D341Med (cell line): Measurements from ENCODE around the gene GPC3.

ENCODE experiments used
- DNase-seq: peaks from one replicate; pipeline ENCODE4 v3.0.0; 2012; ENCODE audit warnings: low spot score

GPC3 gene

DNA sequence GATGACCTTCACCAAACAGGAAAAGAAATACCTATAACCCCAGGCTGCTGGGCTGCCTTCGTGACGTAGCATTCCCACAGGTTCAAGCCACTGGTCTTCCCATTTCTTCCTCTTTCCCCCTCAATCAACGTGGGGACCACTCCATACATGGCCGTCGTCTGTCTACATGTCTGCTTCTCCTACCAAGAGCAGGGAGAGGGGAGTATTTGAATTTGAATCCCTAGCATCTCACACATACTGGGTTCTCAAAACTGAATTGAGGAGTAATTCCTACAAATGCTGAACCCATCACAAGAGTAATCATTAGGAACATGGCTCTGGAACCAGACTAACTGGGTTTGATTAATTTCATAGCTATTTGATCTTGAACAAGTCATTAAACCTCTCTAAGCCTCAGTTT, 17.3 kb downstream of the GPC3 start:
- no peak for DNase-seq

DNA sequence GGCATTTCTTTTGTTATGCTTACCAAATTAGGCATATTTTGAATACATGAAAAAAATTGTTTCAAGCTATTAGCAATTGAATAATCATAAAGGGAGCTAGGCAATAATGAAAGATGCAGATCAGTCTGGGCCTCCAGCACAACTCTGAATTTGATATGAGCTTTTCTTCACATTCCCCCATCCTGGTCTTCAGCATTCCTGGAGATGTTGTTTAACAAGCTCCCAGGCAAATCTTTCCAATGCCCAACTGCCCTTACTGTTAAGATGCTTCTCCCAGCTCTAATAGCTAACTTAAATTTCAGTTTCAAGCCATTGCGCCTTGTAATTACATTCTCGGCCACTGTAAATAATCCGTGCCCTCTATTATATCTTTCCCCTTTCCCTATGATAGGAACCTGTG, 19.2 kb downstream of the GPC3 start:
- no peak for DNase-seq

GRCh38 chrX:133965321-133965720, 20.1 kb downstream of the GPC3 start:
- DNase-seq: no peak

DNA sequence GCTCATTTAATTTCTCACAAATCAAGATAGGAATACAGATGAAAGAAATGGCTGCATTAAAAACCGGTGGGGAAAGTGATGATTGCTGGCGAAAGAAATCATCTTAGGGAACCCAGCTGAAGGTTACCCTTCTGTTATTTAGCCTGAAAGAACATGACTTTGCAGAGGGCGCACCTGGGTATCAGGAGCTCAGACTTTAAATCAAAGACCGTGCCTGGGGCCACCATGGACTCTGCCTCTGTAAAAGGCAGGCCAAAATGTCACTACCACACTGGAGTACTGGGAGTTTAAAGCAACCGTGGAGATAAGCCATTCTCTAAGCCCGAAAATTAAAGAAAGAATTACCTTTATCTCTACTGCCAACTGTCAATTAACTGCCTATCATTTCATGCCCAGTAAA, 24.3 kb downstream of the GPC3 start:
- DNase-seq: no peak

DNA sequence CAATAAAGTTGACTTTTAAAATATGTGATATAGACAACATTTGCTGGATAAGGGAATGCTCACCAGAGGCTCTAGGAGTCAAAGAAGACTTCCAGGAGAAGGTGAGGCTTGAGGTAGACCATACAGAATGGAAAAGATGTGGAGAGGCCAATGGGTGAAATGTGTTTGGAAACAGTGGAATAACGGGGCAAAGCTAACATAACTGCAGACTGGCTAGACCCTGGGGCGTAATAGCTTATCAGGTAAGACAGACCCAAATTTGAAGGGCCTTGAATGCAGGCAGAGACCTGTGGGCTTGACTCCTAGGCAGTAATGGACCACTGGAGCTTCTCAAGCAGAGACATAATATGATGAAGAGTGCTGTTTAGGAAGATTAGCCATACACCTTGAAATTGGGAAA, 25.4 kb downstream of the GPC3 start:
- DNase-seq: no peak

DNA sequence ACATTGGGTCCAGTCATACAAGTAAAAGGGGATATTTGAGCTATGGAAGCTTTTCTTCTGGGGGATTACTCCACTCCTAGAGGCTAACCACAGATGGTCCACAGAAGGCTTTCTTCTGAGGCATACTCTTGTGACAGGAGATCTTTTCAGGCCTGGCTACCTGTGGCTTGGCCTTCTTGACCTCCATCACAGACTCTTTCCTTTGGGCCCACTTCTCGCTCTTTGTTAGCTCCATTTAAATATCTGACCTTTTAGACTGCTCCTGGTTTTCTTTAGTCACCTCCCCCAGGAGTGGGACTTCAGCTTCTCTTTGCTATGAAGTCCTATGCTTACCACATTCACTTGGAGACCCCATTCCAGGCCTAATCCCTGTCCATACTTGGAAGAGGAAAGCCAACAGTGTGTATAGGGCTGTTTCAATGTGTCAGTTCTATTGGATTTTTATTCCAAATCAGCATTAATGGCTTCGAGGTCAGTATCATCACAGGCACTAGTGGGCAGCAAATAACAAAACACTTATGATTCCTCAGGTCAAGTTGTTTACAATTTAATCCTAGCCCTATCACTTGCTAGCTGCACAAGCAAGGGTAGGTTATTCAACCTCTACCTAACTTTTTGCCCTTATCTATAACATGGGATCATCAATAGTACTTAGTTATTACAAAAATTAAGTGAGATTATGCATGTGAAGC, 26.3 kb downstream of the GPC3 start:
- DNase-seq: no peak

DNA sequence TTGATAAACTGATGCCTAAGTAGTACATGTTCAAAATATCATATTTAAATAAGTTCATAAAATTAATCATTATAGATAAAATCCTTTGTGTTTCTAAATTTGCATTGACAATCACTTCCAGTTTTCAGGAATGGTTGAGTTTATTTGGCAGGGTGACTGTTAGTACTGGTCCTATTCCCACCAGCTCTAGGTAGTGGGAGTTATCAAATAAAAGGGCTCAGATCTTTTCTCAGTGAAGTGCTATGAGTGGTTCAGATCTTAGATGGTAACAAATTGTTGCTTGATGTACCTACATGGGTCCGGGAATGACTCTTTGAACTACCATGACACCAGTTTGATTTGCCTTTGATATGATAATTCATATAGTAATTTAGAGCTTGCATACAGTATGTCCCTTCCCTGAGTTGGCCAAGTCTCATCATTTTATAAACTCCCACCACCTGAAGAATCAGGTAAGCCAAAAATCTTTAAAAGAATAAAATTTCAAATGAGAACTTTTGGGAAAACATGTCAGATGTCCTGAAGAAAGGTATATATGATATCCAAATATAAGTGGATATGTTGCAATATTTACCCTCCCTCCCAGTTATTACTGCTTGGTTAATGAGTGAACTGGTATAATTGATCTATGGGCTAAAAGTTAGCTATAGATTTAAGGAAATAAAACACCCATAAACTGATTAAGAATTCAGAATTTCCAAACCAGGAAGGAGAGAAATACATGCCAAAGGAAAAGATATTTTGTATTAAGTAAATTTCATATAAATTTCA, 28.6 kb downstream of the GPC3 start:
- DNase-seq: no peak

DNA sequence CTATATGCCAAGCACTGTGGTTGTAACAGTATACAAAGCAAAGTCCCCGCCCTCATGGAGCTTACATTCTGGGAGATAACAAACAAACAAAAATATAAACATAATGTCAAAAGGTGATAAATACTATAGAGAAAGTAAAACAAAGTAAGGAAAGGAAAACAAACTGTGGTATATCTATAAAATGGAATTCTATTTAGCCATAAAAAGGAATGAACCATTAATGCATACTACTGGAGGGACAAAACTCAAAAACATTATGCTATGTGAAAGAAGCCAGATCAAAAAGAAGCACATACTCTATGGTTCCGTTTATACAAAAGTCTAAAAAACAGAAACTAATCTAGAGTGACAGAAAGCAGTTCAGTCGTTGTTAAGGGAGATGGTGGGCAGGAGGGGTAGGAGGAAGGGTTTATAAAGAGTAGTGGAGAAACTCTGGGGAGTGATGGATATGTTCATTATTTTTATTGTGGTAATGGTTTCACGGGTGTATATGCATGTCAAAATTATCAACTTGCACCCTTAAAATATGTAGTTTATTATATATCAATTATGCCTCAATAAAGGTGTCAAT, 31.5 kb downstream of the GPC3 start:
- no peak for DNase-seq

DNA sequence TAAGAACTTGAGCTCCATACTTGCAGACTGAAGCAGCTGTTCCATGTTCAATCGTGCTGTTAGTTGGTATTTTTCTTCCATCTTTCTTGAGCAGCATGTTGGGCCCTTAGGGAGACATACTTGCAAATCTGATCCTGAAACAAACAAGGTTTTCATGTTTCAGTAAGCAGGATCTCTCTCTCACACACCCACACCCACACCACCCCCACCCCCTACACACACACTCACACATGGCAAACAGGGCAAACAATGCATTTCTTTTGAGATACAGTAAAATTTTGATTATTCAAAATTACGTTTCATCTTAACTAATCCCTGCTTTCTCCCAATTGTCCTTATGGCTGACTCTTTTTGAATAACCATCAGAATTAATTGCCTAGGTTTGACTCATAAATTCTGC, 32.3 kb downstream of the GPC3 start:
- no peak for DNase-seq

DNA sequence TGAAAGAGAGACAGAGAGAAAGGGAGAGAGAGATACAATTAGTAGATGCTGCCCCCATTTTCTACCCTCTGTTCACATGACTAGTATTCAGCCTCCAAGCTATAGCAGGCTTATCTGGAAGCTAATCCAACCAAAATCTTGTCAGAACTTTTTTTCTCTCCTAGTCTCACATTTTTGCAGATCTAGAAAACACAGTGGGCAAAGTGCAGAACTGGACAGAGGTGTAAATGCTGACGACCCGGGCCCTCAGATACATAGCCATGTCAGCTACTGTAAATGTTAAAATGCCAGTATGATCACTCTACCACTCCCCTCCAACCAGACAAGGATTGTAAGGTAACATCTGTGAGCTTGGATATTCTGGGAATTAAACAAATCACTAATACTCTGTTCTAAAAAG, 34.3 kb downstream of the GPC3 start:
- DNase-seq: no peak

DNA sequence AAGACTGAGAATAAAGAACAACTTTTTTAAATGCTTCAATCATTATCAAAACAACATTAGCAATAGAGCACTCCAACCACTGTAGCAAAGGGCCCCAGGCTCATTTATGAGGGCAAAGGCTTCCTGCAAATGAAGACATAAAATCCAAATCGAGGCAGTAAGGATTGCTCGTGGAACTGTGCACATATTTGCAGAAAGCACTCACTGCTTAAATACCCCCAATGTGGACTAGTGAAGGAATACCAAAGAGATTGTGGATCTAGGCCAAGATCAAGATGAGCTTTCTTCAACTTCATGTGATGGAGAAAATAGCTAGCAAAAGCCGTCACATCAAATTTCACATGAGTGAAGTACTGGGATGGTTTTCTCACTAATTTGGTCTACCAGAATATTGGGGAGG, 35.2 kb downstream of the GPC3 start:
- no peak for DNase-seq

- no peak for DNase-seq
Observed at GRCh38 chrX:133948895-133949294, 36.5 kb downstream of the GPC3 start.

- DNase-seq: no peak
Observed at GRCh38 chrX:133947996-133948395, 37.4 kb downstream of the GPC3 start.

- DNase-seq: no peak
Observed at GRCh38 chrX:133947022-133947421, 38.4 kb downstream of the GPC3 start.

DNA sequence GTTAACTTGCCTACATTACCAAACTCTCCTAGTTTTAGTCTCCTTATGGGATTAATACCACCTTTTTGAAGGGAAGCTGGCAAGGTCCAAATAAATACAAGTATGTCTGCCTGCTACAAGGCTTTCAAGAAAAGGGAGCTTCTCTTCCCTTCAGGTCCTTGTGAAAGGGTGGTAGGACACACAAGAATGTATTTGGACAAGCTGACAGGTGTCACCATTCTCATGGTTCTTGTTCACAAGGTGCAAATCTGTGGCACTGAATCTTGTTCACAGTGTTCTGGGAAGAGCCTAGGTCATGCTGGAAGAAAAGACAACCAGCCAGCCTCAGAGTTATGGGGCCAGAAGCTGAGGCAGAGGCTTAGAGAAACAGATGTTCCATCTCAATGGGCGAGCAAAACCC, 41.9 kb downstream of the GPC3 start:
- no peak for DNase-seq

DNA sequence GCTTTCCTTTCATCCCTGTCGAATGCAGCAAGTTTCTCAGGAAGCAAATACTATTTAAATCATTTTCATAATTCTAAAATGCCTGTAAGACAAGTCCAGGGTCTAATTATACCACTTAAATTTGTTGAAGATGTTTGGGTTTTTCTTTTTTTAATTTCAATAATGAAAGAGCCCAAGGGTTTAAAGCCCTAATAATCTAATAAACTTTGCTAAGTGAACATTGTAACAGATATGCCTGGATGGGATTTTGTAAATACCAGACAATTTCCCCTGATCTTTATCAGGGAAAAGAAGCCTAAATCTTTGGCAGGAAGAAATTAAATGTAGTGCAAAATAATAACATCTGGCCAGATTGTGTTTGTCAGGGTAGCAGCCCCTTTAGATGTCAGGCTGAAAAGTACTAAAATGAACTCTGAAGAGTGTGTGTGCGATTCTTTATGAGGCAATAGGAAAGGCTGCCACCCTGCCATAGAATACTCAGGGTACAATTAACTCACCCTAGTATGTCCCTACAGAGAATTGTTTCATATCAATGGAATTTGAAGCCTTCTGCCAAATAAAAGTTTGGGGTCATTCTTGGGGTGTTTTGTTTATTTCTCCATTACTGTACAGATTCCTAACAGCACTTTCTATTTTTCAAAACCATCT, 45.6 kb downstream of the GPC3 start:
- no peak for DNase-seq

- DNase-seq: no peak
Observed at GRCh38 chrX:133938530-133938929, 46.9 kb downstream of the GPC3 start.

- DNase-seq: no peak
Observed at GRCh38 chrX:133937022-133937421, 48.4 kb downstream of the GPC3 start.

DNA sequence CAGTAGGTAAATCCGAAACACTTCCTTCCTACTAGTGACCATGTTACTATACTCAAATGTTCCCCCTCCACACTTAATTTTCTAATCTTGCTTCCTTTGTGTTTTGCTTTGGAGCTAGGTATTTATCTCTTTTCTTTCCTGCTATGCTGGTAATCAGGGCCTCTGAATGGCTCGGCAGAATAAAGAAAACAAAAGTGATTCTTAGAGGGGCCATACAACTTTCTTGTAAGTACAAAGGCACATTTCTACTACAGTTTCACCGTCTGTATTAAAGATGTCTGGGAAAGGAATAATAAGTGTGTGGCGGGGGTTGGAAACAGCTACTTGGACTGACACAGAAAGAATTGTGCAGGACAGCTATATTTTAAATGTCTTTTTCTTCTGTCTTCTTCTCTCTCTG, 50.3 kb downstream of the GPC3 start:
- no peak for DNase-seq

DNA sequence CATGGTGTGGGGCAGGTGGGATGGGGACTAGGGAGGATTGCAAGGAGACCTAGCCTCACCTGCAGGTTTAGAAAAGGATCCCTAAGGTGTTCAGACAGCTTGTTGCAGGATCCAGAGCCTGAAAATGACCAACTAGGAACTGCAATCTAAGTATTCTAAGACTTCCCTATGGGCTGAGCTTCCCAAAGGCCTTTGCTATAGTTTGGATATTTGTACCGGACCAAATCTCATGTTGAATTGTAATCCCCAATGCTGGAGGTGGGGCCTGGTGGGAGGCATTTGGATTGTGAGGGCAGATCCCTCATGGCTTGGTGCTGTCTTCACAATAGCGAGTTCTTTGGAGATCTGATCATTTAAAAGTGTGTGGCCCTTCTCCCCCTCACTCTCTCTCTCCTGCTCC, 52.1 kb downstream of the GPC3 start:
- no peak for DNase-seq

GRCh38 chrX:133929836-133930464, 55.4 kb downstream of the GPC3 start:
- DNase-seq: no peak

GRCh38 chrX:133928365-133928764, 57.0 kb downstream of the GPC3 start:
- DNase-seq: no peak

DNA sequence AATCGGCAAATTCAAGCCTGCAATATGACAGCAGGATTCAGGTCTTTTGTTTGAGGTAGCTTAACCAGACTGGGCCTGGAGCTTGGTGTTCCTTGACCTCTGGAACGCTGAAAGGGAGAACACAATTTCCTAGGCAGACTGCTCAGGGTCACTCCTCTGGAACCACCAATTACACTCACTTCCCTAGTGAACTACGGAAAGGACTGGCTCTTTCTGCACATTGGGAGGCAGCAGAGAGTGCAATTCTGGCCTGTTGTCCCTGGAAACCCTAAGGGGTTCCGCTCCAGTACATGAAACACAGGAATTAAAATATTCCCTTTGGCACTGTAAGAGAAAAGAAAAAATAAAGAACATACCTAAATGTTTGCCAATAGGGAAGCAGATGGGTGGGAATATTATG, 58.6 kb downstream of the GPC3 start:
- no peak for DNase-seq
